Measurements from ENCODE around the gene UCK1.
A peak's percentile ranks its signal among the peaks of the same experiment; 100 is the strongest.

UCK1 gene

DNA sequence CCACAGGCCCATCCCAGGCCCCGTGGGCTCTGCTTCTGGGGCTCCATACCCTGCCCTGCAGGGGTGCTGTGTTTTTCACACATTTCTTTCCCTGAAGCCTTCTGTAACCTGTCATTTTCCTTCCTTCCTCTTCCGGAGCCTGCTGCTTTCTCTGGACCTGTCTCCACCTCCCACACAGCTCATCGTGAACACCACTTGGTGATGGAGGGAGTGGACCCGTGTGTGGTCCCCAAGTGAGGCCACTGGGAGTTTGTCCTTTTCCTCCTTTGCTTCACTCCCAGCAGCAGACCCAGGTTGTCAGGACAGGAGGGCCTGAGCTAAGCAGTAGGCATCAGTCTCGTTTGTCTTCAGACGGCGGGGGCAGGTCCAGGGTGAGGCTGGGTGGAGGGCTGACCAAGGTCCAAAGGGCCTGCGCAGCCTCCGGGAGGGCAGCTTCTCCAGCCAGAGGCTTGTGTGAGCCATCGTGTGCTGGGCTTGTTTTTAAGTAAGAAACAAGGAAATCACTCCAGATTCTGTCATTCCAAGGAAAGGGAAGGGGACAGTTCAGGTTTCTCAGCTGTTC is 34.1 kb downstream of the UCK1 start:
- no peak for DNase-seq (ENCODE audit: low read depth, low spot score)

GRCh38 chr9:131495785-131496184 is 35.3 kb downstream of the UCK1 start:
- DNase-seq (ENCODE audit: low read depth, low spot score), result no peak

- no peak for DNase-seq (ENCODE audit: low read depth, low spot score)
Measured at GRCh38 chr9:131494296-131494870, 36.7 kb downstream of the UCK1 start.

GRCh38 chr9:131492070-131492469 is 39.0 kb downstream of the UCK1 start:
- DNase-seq (ENCODE audit: low read depth, low spot score), result no peak

DNA sequence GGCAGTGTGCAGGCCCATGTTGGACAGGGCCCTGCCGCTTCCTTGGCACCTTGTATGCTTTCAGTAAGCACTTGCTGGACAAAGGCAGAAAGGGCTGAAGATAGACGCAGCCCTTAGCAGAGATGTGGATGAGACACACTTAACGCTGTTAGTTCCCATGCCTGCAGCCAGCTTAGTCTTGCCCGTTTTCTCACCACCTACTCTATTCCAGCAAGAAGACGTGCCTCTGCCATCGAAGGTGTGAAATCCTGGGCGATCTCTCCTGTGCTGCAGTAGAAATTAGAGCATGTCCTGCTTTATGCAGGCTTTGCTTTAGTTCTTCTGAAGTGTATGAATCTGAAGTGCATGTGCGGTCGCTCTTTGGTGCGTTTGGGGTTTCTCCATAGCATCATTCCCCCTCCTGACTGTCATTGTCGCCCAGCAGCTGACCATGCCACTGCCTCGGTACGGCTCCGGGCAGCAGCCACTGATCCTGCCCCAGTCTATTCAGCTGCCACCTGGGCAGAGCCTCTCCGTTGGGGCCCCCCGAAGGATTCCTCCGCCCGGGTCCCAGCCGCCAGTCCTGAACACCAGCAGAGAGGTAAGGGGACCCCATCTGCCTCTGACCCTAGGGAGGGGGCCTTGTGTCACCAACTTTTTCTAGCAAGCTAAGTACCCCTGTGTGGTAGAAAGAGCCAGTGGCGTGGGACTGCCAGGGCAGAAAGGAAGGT is 39.9 kb downstream of the UCK1 start:
- no peak for DNase-seq (ENCODE audit: low read depth, low spot score)

GRCh38 chr9:131490514-131490913 is 40.5 kb downstream of the UCK1 start:
- peak; percentile 33 for DNase-seq (ENCODE audit: low read depth, low spot score)

- DNase-seq (ENCODE audit: low read depth, low spot score), result no peak
Measured at GRCh38 chr9:131487621-131488031, 43.4 kb downstream of the UCK1 start.

DNA sequence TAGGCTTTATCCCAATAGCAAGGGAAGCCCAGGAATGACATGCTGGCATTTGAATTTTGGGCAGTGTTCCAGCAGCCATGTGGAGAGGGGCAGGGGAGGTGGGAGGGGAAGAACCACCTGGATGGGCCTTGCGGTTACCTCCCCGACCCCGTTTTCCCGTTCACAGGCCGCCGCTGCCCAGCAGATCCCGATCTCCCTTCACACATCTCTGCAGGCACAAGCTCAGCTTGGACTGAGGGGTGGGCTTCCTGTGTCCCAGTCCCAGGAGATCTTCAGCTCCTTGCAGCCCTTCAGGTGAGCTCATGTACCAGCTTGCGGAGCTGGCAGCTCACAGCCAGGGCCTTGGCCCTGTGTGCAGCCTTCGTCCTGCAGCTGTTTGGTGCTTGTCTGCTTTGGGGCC is 44.1 kb downstream of the UCK1 start:
- no peak for DNase-seq (ENCODE audit: low read depth, low spot score)

GRCh38 chr9:131485728-131486422 is 45.2 kb downstream of the UCK1 start:
- no peak for DNase-seq (ENCODE audit: low read depth, low spot score)

- DNase-seq (ENCODE audit: low read depth, low spot score), result no peak
Measured at GRCh38 chr9:131485206-131485605, 45.9 kb downstream of the UCK1 start.

- no peak for DNase-seq (ENCODE audit: low read depth, low spot score)
Measured at GRCh38 chr9:131484560-131485185, 46.4 kb downstream of the UCK1 start.

DNA sequence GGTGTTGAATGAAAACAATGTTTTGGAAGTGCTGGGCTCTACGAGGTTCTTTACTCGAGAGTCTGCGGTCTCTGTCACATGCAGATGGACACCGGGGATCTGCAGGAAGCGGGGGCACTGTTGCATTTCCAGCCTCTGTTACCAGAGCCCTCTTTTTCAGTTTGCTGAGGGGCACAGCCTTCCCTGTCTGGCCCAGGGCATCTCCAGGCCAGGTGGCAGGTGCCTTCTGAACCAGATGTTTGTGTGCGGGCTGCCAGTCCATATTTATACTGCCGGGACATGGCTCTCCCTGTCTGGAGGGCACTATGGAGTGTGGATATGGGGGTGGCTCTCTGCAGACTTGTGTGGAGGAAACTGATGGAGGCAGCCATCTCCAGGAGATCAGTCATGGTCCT is 47.0 kb downstream of the UCK1 start:
- no peak for DNase-seq (ENCODE audit: low read depth, low spot score)

DNA sequence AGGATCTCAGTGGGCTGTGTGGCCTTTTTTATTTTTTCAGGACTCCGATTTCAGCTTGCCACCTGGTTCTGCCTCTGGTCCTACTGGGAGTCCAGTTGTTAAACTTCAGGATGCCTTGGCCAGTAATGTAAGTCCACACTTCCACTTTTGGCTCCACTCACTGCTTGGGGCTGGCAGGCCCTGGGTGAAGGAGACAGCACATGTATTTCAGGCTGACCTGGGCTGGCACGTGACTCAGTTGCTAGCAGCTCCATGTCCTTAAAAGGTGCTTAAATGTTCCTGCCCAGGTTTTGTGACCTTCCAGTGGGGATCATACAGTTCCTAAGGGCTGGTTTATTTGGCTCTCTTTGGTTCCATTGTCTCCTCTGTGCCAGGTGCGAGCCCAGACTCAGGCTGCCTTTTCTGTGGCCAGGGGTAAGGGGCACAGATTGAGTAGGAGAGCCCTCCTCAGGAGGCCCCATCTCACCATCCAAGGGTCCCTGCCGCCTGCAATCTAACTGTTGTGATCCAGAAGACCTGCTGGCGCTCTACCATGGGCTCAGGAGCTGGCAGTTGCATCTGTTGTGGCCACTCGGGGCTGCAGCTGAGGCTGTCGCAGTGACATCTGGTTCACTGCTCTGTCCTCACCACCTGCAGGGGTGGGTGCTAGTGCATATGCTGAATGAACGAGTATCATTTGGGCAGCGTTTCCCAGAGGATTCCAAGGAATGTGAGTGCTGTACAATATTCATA is 47.6 kb downstream of the UCK1 start:
- no peak for DNase-seq (ENCODE audit: low read depth, low spot score)

GRCh38 chr9:131482343-131483006 is 48.6 kb downstream of the UCK1 start:
- no peak for DNase-seq (ENCODE audit: low read depth, low spot score)

- DNase-seq (ENCODE audit: low read depth, low spot score), result no peak
Measured at GRCh38 chr9:131481441-131482342, 49.4 kb downstream of the UCK1 start.

GRCh38 chr9:131480258-131480657 is 50.8 kb downstream of the UCK1 start:
- no peak for DNase-seq (ENCODE audit: low read depth, low spot score)

DNA sequence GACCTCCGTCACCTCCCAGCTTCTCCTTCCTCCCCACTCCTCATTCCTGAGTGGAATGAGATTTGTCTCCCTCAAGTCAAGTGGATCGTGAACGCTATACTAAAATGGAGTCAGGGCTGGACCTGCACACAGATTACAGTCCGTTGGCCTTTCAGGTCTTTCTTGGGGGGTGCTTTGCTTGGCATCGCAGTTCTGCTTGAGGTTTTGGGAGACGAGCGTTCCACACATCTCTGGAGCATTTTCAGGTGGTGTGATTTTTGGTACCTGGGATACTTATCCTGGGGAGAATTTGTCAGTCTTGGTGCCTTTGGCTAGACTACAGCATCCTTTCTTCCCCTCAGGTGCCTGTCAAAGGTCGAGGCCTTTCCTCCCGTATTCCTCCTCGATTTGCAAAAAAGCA is 52.2 kb downstream of the UCK1 start:
- no peak for DNase-seq (ENCODE audit: low read depth, low spot score)

GRCh38 chr9:131478421-131478868 is 52.6 kb downstream of the UCK1 start:
- DNase-seq (ENCODE audit: low read depth, low spot score), result no peak

DNA sequence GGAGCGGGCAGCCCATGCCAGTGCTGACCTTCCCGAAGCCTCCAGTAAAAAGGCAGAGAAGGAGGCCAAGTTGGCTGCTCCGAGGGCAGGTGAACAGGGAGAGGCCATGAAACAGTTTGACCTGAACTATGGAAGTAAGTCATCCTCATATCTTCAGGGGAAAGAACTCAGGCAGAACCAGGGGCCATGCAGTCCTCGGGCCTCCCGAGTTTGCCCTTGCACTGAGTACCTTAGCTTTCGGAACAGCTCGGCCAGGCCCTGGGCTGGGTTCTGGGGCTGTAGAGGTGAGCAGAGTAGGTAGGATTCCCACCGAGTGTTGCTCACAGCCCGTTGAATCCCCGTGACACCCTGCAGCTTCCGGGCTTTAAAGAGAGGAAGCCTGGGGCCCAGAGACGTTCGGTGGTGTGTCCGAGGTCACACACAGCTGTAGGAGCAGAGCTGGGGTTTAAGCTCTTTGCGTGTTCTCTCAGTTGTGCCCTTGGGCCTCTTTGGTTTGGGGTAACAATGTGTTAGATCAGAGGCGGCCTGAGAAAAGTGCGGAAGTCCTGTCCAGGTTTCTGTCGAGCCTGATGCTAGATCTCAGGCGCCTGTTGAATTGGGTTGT is 53.1 kb downstream of the UCK1 start:
- no peak for DNase-seq (ENCODE audit: low read depth, low spot score)

Data from smooth muscle cell of the brain vasculature (primary cell).